ENCODE measurements around the gene ROR1. TPM values are rescaled to one million over a fixed set of nuclear protein-coding genes. Genes with fewer than 3 reads are reported as not detected.
A peak's percentile ranks its signal among the peaks of the same experiment; 100 is the strongest.

Gene ROR1
- total RNA-seq, 1 experiment from 2014 or later, result 56.3 TPM

DNA sequence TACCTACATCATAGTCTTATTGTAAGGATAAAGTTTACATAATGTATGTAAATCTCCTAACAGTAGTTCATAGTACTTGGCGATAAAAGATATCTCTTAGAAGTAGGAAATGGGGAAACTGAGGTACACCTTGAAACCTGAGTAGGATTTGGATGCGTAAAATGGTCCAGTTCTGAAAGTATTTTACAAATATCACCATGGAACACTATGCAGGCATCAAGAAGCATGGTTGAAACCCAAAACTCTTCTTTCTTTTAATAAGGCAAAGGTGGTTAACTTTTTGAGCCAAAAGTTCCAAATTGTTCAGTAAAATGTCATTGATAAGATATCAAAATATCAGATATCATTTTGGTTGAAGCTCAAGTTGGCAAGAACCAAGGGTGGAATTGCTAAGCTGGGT, 46.0 kb downstream of the ROR1 start:
- Mint-ChIP-seq H3K36me3 (peaks cover 20% of the 10 kb centered on the region), H3K27ac (no peak overlapping the region), H3K4me1 (peaks cover 66% of the 10 kb centered on the region), H3K27me3 (ENCODE audit: low read depth) (no peaks in the 10 kb centered on the region), H3K9me3 (peaks cover 19% of the 10 kb centered on the region), H3K4me3 (no peak overlapping the region)
- no peak for DNase-seq (ENCODE audit: low spot score)
- ChIA-PET POLR2A (no interaction called here), CTCF (no interaction called here)
- no peak for ATAC-seq
- TF ChIP-seq NFYB (CRISPR knock-in tag; conservative IDR thresholded peaks at IDR 0.05; ENCODE audit: low read depth), result no peak
- no peak for TF ChIP-seq TCF7 (CRISPR knock-in tag; IDR thresholded peaks at IDR 0.05; ENCODE audit: low read depth)
- no peak for TF ChIP-seq PRRX2 (CRISPR knock-in tag; IDR thresholded peaks at IDR 0.05)
- no peak for TF ChIP-seq CREM (CRISPR knock-in tag; IDR thresholded peaks at IDR 0.05)
- no peak for TF ChIP-seq JAZF1 (CRISPR knock-in tag; IDR thresholded peaks at IDR 0.05)
- no peak for TF ChIP-seq ZNF219 (CRISPR knock-in tag; IDR thresholded peaks at IDR 0.05; ENCODE audit: borderline replicate concordance)
- TF ChIP-seq CREB1 (CRISPR knock-in tag; IDR thresholded peaks at IDR 0.05), result no peak
- no peak for TF ChIP-seq ZBTB21 (CRISPR knock-in tag; IDR thresholded peaks at IDR 0.05; ENCODE audit: borderline replicate concordance)

DNA sequence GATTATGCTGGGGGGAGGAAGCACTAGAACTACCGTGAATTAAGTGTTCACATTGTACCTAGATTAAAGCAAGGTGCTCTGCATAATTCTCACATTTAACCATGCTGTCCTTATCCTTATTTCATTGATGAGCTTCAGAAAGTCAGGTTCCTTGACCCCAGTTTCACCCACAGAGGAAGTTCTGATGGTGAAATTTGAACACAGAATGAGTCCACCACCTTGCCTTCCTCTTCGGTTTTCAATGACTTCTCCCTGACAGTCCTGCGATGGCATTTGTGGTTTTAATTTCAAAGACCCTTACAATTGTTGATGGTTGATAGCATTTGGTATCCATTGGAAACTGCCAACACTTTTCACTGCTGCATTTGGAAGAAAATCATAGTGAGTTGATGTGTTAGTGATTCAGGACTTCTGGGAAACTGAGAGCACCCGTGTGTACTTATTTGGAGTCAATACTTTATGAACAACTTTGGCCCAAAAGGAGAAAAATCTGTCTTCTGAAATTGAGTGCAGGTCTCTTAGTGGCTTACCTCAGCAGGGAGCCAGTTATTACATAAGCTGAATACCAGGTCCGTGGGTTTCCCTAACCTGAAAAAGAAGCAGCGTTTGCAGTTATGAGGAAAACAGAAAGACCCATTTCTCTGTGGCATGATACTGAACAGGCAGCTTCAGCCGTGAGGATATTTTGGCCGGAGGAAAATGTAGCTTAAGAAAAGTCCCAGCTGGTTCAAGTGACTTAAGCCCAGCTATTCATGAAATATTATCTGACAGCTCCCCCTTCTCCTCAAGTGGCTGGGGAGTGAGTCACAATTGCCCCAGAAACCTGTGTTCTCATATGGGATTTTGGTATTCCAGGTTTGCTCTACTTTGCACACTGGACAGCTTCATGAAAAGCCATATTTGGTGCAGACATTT, 47.5 kb downstream of the ROR1 start:
- CTCF ChIA-PET, result interaction anchor here (0.6 to 1.5 kb wide), 4 partner anchors 13 to 129 kb away, joined by 3 to 6 read pairs (median 4); partner anchors contain the start of gene ROR1
- Mint-ChIP-seq H3K4me3 (no peak overlapping the region), H3K27ac (peak overlapping the region; percentile 13)

DNA sequence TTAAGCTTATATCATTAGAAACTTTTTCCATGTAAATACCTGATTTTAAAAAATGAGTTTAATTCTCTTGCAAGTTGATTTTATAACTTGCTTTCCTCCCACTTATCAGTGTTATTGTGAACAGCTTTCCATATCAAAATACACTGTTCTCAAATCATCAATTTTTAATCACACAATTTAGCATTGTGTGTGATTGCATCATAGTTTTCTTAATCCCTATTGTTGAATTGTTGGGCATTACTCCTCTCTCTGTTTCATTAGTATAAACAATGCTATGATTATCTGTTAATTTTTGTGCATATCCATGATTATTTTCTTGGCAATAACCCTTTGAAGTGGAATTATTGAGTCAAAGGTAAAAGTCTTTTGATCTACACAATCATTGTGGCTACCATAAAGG, 48.7 kb downstream of the ROR1 start:
- Mint-ChIP-seq H3K9me3 (peaks cover 13% of the 10 kb centered on the region), H3K27me3 (ENCODE audit: low read depth) (no peaks in the 10 kb centered on the region), H3K27ac (no peak overlapping the region), H3K36me3 (peaks cover 11% of the 10 kb centered on the region), H3K4me1 (peaks cover 62% of the 10 kb centered on the region), H3K4me3 (no peak overlapping the region)
- no peak for DNase-seq (ENCODE audit: low spot score)
- TF ChIP-seq NR2C2 (CRISPR knock-in tag; IDR thresholded peaks at IDR 0.05) (no peak), MXD4 (CRISPR knock-in tag; IDR thresholded peaks at IDR 0.05; ENCODE audit: borderline replicate concordance) (no peak)
- ChIA-PET CTCF (interaction anchor here (1.2 kb wide), 1 partner anchor 29 kb away, joined by 3 read pairs; no protein-coding TSS in a partner anchor), POLR2A (no interaction called here)
- ATAC-seq, result no peak

More for the DNA sequence above, 47.5 kb downstream of the ROR1 start:
- H3K36me3 Mint-ChIP-seq, result peaks cover 13% of the 10 kb centered on the region
- POLR2A ChIA-PET, result no interaction called here
- H3K9me3 Mint-ChIP-seq, result peaks cover 15% of the 10 kb centered on the region
- TF ChIP-seq ZNF232 (CRISPR knock-in tag; IDR thresholded peaks at IDR 0.05) (no peak), ETV6 (CRISPR knock-in tag; IDR thresholded peaks at IDR 0.05) (no peak), NFATC4 (CRISPR knock-in tag; IDR thresholded peaks at IDR 0.05) (no peak), ZNF263 (CRISPR knock-in tag; IDR thresholded peaks at IDR 0.05; ENCODE audit: low read depth) (no peak), RELA (CRISPR knock-in tag; IDR thresholded peaks at IDR 0.05; ENCODE audit: borderline replicate concordance) (no peak)
- peaks cover 65% of the 10 kb centered on the region for H3K4me1 Mint-ChIP-seq
- H3K27me3 Mint-ChIP-seq (ENCODE audit: low read depth), result no peaks in the 10 kb centered on the region
- ATAC-seq (no peak), DNase-seq (ENCODE audit: low spot score) (no peak)

DNA sequence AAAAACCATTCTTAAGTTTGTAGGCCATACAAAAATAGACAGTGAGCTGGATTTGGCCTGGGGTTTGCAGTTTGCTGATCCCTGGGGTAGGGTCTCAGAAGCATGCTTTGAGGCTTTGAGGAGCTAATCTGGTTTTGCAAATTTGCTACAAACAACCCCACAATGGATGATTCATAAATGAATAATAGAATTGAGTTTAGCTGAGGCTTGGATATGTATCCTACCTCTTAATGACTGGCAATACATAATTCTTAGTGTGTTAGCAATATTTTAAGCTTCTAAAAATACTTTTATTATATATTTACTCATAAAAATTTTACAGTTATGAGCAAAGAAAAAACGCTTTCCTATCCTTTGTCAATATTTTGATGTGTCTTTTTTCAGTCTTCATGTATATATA, 50.6 kb downstream of the ROR1 start:
- H3K9me3 Mint-ChIP-seq, result peaks cover 13% of the 10 kb centered on the region
- H3K36me3 Mint-ChIP-seq, result peaks cover 11% of the 10 kb centered on the region
- H3K4me1 Mint-ChIP-seq, result peaks cover 60% of the 10 kb centered on the region
- ChIA-PET POLR2A (interaction anchor here (0.6 kb wide), 1 partner anchor 822 kb away, joined by 3 read pairs; no protein-coding TSS in a partner anchor), CTCF (interaction anchor here (1.4 kb wide), 1 partner anchor 94 kb away, joined by 5 read pairs; no protein-coding TSS in a partner anchor)
- ATAC-seq (no peak), DNase-seq (ENCODE audit: low spot score) (no peak)
- H3K4me3 Mint-ChIP-seq, result no peak overlapping the region
- H3K27ac Mint-ChIP-seq, result no peak overlapping the region
- TF ChIP-seq, protein P1, sequence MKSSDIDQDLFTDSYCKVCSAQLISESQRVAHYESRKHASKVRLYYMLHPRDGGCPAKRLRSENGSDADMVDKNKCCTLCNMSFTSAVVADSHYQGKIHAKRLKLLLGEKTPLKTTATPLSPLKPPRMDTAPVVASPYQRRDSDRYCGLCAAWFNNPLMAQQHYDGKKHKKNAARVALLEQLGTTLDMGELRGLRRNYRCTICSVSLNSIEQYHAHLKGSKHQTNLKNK (CRISPR knock-in tag; IDR thresholded peaks at IDR 0.05), result no peak
- TF ChIP-seq, protein P2, sequence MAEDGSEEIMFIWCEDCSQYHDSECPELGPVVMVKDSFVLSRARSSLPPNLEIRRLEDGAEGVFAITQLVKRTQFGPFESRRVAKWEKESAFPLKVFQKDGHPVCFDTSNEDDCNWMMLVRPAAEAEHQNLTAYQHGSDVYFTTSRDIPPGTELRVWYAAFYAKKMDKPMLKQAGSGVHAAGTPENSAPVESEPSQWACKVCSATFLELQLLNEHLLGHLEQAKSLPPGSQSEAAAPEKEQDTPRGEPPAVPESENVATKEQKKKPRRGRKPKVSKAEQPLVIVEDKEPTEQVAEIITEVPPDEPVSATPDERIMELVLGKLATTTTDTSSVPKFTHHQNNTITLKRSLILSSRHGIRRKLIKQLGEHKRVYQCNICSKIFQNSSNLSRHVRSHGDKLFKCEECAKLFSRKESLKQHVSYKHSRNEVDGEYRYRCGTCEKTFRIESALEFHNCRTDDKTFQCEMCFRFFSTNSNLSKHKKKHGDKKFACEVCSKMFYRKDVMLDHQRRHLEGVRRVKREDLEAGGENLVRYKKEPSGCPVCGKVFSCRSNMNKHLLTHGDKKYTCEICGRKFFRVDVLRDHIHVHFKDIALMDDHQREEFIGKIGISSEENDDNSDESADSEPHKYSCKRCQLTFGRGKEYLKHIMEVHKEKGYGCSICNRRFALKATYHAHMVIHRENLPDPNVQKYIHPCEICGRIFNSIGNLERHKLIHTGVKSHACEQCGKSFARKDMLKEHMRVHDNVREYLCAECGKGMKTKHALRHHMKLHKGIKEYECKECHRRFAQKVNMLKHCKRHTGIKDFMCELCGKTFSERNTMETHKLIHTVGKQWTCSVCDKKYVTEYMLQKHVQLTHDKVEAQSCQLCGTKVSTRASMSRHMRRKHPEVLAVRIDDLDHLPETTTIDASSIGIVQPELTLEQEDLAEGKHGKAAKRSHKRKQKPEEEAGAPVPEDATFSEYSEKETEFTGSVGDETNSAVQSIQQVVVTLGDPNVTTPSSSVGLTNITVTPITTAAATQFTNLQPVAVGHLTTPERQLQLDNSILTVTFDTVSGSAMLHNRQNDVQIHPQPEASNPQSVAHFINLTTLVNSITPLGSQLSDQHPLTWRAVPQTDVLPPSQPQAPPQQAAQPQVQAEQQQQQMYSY (CRISPR knock-in tag; IDR thresholded peaks at IDR 0.05), result no peak
- TF ChIP-seq, protein P3, sequence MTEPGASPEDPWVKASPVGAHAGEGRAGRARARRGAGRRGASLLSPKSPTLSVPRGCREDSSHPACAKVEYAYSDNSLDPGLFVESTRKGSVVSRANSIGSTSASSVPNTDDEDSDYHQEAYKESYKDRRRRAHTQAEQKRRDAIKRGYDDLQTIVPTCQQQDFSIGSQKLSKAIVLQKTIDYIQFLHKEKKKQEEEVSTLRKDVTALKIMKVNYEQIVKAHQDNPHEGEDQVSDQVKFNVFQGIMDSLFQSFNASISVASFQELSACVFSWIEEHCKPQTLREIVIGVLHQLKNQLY (CRISPR knock-in tag; IDR thresholded peaks at IDR 0.05), result no peak
- TF ChIP-seq, protein P4, sequence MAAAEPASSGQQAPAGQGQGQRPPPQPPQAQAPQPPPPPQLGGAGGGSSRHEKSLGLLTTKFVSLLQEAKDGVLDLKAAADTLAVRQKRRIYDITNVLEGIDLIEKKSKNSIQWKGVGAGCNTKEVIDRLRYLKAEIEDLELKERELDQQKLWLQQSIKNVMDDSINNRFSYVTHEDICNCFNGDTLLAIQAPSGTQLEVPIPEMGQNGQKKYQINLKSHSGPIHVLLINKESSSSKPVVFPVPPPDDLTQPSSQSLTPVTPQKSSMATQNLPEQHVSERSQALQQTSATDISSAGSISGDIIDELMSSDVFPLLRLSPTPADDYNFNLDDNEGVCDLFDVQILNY (CRISPR knock-in tag; IDR thresholded peaks at IDR 0.05), result no peak
- TF ChIP-seq, protein P5, sequence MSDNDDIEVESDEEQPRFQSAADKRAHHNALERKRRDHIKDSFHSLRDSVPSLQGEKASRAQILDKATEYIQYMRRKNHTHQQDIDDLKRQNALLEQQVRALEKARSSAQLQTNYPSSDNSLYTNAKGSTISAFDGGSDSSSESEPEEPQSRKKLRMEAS (CRISPR knock-in tag; IDR thresholded peaks at IDR 0.05), result no peak
- H3K27me3 Mint-ChIP-seq (ENCODE audit: low read depth), result no peaks in the 10 kb centered on the region
